Mesendoderm (in vitro differentiated cells): ENCODE data around the gene ANKIB1.
A peak's percentile ranks its signal among the peaks of the same experiment; 100 is the strongest.

ENCODE experiments used
- DNase-seq: peaks from one replicate; pipeline ENCODE4 v3.0.0; 2013
- H2AK5ac ChIP-seq: 2 replicates; pipeline ENCODE4 v1.6.1; 2013; ENCODE audit warnings: low read length, inconsistent platforms
- H2BK120ac ChIP-seq: 2 replicates; pipeline ENCODE4 v1.6.1; 2013; ENCODE audit warnings: low read depth, mild to moderate bottlenecking, low read length, moderate library complexity, mixed read lengths
- H2BK15ac ChIP-seq: replicated peaks from 2 replicates; pipeline ENCODE4 v1.6.1; 2013; ENCODE audit warnings: low read depth, mild to moderate bottlenecking, moderate library complexity
- H2BK5ac ChIP-seq: 2 replicates; pipeline ENCODE4 v1.6.1; 2013; ENCODE audit warnings: low read length, inconsistent platforms
- H3K18ac ChIP-seq: 2 replicates; pipeline ENCODE4 v1.6.1; 2013; ENCODE audit warnings: mild to moderate bottlenecking, low read length, mixed read lengths
- H3K23ac ChIP-seq: one replicate; pipeline ENCODE4 v1.6.1; 2013; ENCODE audit warnings: low read length
- H3K27ac ChIP-seq: 2 replicates; pipeline ENCODE4 v1.5.1; 2013; ENCODE audit warnings: low read depth, mild to moderate bottlenecking, inconsistent platforms, low read length, moderate library complexity
- H3K27me3 ChIP-seq: 2 replicates; pipeline ENCODE4 v1.6.1; 2013; ENCODE audit warnings: low read length, control low read depth, mild to moderate bottlenecking, inconsistent platforms; ENCODE audit not compliant: insufficient read depth, poor library complexity
- H3K36me3 ChIP-seq: 2 replicates; pipeline ENCODE4 v1.6.1; 2013; ENCODE audit warnings: low read length, inconsistent platforms; ENCODE audit not compliant: control insufficient read depth, insufficient read depth
- H3K4ac ChIP-seq: one replicate; pipeline ENCODE4 v1.6.1; 2013; ENCODE audit warnings: low read depth, mild to moderate bottlenecking, low read length, moderate library complexity
- H3K4me1 ChIP-seq: 2 replicates; pipeline ENCODE4 v1.6.1; 2013; ENCODE audit warnings: low read depth, low read length, inconsistent platforms; ENCODE audit not compliant: control insufficient read depth
- H3K4me2 ChIP-seq: 2 replicates; pipeline ENCODE4 v1.6.1; 2013; ENCODE audit warnings: low read length
- H3K4me3 ChIP-seq: 2 replicates; pipeline ENCODE4 v1.5.1; 2013; ENCODE audit warnings: mild to moderate bottlenecking, low read length
- H3K56ac ChIP-seq: one replicate; pipeline ENCODE4 v1.6.1; 2013; ENCODE audit warnings: low read length
- H3K79me1 ChIP-seq: 2 replicates; pipeline ENCODE4 v1.6.1; 2013; ENCODE audit warnings: low read length, inconsistent platforms
- H3K79me2 ChIP-seq: 2 replicates; pipeline ENCODE4 v1.6.1; 2013; ENCODE audit warnings: mild to moderate bottlenecking, low read length; ENCODE audit not compliant: control insufficient read depth, insufficient read depth
- H3K9ac ChIP-seq: 2 replicates; pipeline ENCODE4 v1.6.1; 2013; ENCODE audit warnings: low read length, inconsistent platforms
- H4K5ac ChIP-seq: one replicate; pipeline ENCODE4 v1.6.1; 2013; ENCODE audit warnings: low read length
- H4K8ac ChIP-seq: one replicate; pipeline ENCODE4 v1.6.1; 2013; ENCODE audit warnings: low read depth, mild to moderate bottlenecking, control low read depth, low read length, moderate library complexity
- WGBS: extraction: QIAGEN DNeasy Blood & Tissue Kit; methylation state at CpG from one replicate; pipeline ENCODE4 v1.1.7; 2013; ENCODE audit warnings: low lambda C conversion rate, missing lambda C conversion rate; ENCODE audit not compliant: insufficient coverage; ENCODE audit errors: extremely low coverage; 5-methylcytosine and 5-hydroxymethylcytosine counted together

ANKIB1 gene

GRCh38 chr7:92259062-92259461 lies 13.3 kb downstream of the ANKIB1 start:
- Histone ChIP-seq H3K79me2 (peaks cover 13% of the 10 kb centered on the region), H3K27me3 (no peaks in the 10 kb centered on the region), H3K4me2 (no peak overlapping the region), H3K27ac (no peak overlapping the region), H3K4me1 (no peaks in the 10 kb centered on the region), H3K9ac (no peak overlapping the region), H3K23ac (no peak overlapping the region), H3K18ac (no peak overlapping the region), H4K8ac (no peak overlapping the region), H3K56ac (no peak overlapping the region), H3K4ac (no peak overlapping the region), H4K5ac (no peak overlapping the region), H2BK120ac (no peak overlapping the region), H3K79me1 (peaks cover 15% of the 10 kb centered on the region), H2BK5ac (no peak overlapping the region), H2AK5ac (no peak overlapping the region), H3K36me3 (no peaks in the 10 kb centered on the region), H2BK15ac (no peak overlapping the region), H3K4me3 (no peak overlapping the region)
- WGBS, result no CpG with 5 or more reads among the region's 4 CpGs
- DNase-seq, result no peak

GRCh38 chr7:92259610-92260247 lies 14.0 kb downstream of the ANKIB1 start:
- peaks cover 15% of the 10 kb centered on the region for H3K79me1 ChIP-seq
- no peaks in the 10 kb centered on the region for H3K36me3 ChIP-seq
- H4K8ac ChIP-seq, result no peak overlapping the region
- H3K79me2 ChIP-seq, result peaks cover 13% of the 10 kb centered on the region
- no peak overlapping the region for H4K5ac ChIP-seq
- no peak overlapping the region for H2AK5ac ChIP-seq
- H3K56ac ChIP-seq, result no peak overlapping the region
- no peak overlapping the region for H3K27ac ChIP-seq
- no peak overlapping the region for H2BK15ac ChIP-seq
- no peak overlapping the region for H2BK5ac ChIP-seq
- H3K4me3 ChIP-seq, result no peak overlapping the region
- no peaks in the 10 kb centered on the region for H3K27me3 ChIP-seq
- no peaks in the 10 kb centered on the region for H3K4me1 ChIP-seq
- no peak overlapping the region for H3K23ac ChIP-seq
- H3K4ac ChIP-seq, result no peak overlapping the region
- H3K18ac ChIP-seq, result no peak overlapping the region
- no CpG with 5 or more reads among the region's 2 CpGs for WGBS
- no peak overlapping the region for H3K9ac ChIP-seq
- H2BK120ac ChIP-seq, result no peak overlapping the region
- DNase-seq, result no peak
- H3K4me2 ChIP-seq, result no peak overlapping the region

DNA sequence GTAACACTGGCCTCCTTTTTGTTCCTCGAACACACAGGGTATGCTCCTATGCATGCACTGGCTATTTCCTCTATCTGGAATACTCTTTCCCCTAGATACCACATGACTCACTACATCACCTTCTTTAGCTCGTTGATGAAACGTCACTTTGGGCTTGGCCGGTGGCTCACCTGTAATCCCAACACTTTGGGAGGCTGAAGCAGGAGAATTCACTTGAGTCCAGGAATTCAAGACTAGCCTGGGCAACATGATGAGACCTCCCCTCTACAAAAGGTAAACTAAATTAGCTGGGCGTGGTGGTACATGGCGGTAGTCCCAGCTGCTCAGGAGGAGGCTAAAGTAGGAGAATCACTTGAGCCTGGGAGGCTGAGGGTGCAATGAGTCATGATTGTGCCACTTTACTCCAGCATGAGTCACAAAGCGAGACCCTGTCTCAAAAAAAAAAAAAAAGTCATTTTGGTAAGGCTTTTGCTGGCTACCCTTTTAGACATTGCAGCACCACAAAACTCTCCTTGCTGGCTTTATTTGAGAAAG lies 14.5 kb downstream of the ANKIB1 start:
- Histone ChIP-seq H3K27ac (no peak overlapping the region), H3K9ac (no peak overlapping the region), H3K36me3 (no peaks in the 10 kb centered on the region), H3K23ac (no peak overlapping the region), H3K79me1 (peaks cover 16% of the 10 kb centered on the region), H3K18ac (no peak overlapping the region), H3K4ac (no peak overlapping the region), H3K79me2 (peaks cover 12% of the 10 kb centered on the region), H3K4me1 (no peaks in the 10 kb centered on the region), H2AK5ac (no peak overlapping the region), H2BK5ac (no peak overlapping the region), H3K27me3 (no peaks in the 10 kb centered on the region), H2BK15ac (no peak overlapping the region), H2BK120ac (no peak overlapping the region), H3K4me2 (no peak overlapping the region), H3K4me3 (no peak overlapping the region), H3K56ac (no peak overlapping the region), H4K8ac (no peak overlapping the region), H4K5ac (no peak overlapping the region)
- no CpG with 5 or more reads among the region's 7 CpGs for WGBS
- peak; percentile 33 for DNase-seq

DNA sequence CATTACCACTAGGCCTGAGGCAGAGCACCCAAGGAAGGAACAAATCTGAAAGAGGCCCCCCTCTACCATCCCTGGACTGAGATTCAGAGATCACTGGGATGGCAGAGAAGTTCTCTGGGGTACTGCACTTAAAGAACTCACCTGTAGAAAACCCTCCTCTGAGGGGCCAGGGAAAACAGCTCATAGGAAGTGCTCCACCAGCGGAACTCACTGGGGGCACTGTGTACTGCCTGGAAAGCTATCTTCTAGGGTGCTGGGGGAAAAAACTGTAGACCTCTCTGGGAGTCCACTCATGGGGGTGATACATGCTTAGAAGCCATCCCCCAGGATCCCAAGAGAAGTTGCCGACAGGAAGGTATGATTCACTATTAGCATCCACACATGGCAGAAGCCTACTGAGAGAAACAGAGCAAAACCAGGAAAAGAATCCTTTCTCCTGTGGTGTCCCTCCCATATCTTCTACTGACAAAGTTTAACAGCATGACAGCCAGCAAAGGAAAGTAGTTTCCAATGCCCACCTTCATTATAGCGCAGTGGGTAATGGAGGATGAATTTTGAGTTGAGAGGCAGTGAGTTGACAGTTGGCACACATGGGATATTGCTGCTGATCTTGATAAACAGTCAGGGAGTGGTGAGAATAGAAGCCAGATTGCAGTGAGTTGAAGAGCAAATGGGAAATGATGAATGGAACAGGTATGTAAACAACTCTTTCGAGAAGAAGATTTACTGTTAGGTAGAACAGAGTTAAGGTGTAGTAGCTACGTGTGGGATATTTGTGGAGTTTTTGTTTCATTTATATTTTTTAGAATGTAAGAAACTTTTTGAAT lies 20.9 kb downstream of the ANKIB1 start:
- H3K56ac ChIP-seq, result no peak overlapping the region
- H3K4me3 ChIP-seq, result no peak overlapping the region
- H4K5ac ChIP-seq, result no peak overlapping the region
- no peaks in the 10 kb centered on the region for H3K27me3 ChIP-seq
- H2BK5ac ChIP-seq, result no peak overlapping the region
- no peak overlapping the region for H2BK120ac ChIP-seq
- no peak overlapping the region for H2BK15ac ChIP-seq
- DNase-seq, result no peak
- no peak overlapping the region for H2AK5ac ChIP-seq
- no peaks in the 10 kb centered on the region for H3K4me1 ChIP-seq
- H3K4ac ChIP-seq, result no peak overlapping the region
- no peak overlapping the region for H3K9ac ChIP-seq
- H3K23ac ChIP-seq, result no peak overlapping the region
- no peak overlapping the region for H3K18ac ChIP-seq
- H3K79me2 ChIP-seq, result peaks cover 2% of the 10 kb centered on the region
- H3K36me3 ChIP-seq, result no peaks in the 10 kb centered on the region
- H3K4me2 ChIP-seq, result no peak overlapping the region
- no peak overlapping the region for H3K27ac ChIP-seq
- no peak overlapping the region for H4K8ac ChIP-seq
- WGBS, result no CpG with 5 or more reads among the region's 5 CpGs
- peaks cover 7% of the 10 kb centered on the region for H3K79me1 ChIP-seq

- Histone ChIP-seq H2BK5ac (no peak overlapping the region), H3K27ac (no peak overlapping the region), H3K4me2 (no peak overlapping the region), H2BK120ac (no peak overlapping the region), H2BK15ac (no peak overlapping the region), H3K79me1 (peaks cover 7% of the 10 kb centered on the region), H3K4ac (no peak overlapping the region), H3K36me3 (no peaks in the 10 kb centered on the region), H3K23ac (no peak overlapping the region), H4K5ac (no peak overlapping the region), H3K4me1 (no peaks in the 10 kb centered on the region), H3K9ac (no peak overlapping the region), H3K27me3 (no peaks in the 10 kb centered on the region), H3K56ac (no peak overlapping the region), H4K8ac (no peak overlapping the region), H3K18ac (no peak overlapping the region), H3K79me2 (peaks cover 2% of the 10 kb centered on the region), H2AK5ac (no peak overlapping the region), H3K4me3 (no peak overlapping the region)
- no CpG with 5 or more reads among the region's 1 CpG for WGBS
- no peak for DNase-seq
Measured at GRCh38 chr7:92268921-92269320, 23.1 kb downstream of the ANKIB1 start.
